Esophagus squamous epithelium (tissue), 4 donors: ENCODE measurements around the gene CPXM2.

ENCODE experiments used
- CTCF ChIP-seq, 6 experiments: fragments of 450-650 bp in 4 of 6; fragments of 200-600 bp in 2 of 6; sonication (generic) in 2 of 6; IDR thresholded peaks; one replicate each; pipeline ENCODE4 v1.5.1; 2016 to 2019; ENCODE audit warnings: antibody characterized with exemption in 6 of 6, mild to moderate bottlenecking in 4 of 6, moderate library complexity in 4 of 6
- POLR2A ChIP-seq, 4 donors: fragments of 450-650 bp; IDR thresholded peaks; one replicate each; pipeline ENCODE4 v1.6.1; 2017; ENCODE audit warnings: antibody characterized with exemption in 4 of 4, mild to moderate bottlenecking in 4 of 4, moderate library complexity in 3 of 4

GRCh38 chr10:123878666-123879303, 12.8 kb downstream of the CPXM2 start:
- no peak for TF ChIP-seq CTCF (IDR thresholded peaks at IDR 0.05)
- no peak for TF ChIP-seq POLR2A (IDR thresholded peaks at IDR 0.05)
